Upper lobe of right lung (tissue), 1 donor: Measurements from ENCODE around the gene NMRK2. TPM values are rescaled to one million over a fixed set of nuclear protein-coding genes. Genes with fewer than 3 reads are reported as not detected.
"Not testable (repeated sequence)": the region's sequence is repeated elsewhere in the genome, so short reads cannot be mapped to it uniquely, and the experiment has no call there.

Experiments used
- ATAC-seq: fragments of 200-7000 bp; cut with Tn5 transposase; one replicate; pipeline ENCODE4 v1.9.1; 2020; ENCODE audit warnings: mild to moderate bottlenecking, moderate library complexity
- DNase-seq: peaks from one replicate; pipeline ENCODE4 v3.0.0-alpha.2; 2020
- H3K27ac ChIP-seq: fragments of 200-600 bp; one replicate; pipeline ENCODE4 v1.8.0; 2022
- H3K27me3 ChIP-seq: fragments of 200-600 bp; one replicate; pipeline ENCODE4 v1.8.0; 2022; ENCODE audit warnings: mild to moderate bottlenecking
- H3K36me3 ChIP-seq: fragments of 200-600 bp; one replicate; pipeline ENCODE4 v1.8.0; 2022
- H3K4me1 ChIP-seq: fragments of 200-600 bp; one replicate; pipeline ENCODE4 v1.8.0; 2022
- H3K4me3 ChIP-seq: fragments of 200-600 bp; one replicate; pipeline ENCODE4 v1.8.0; 2022; ENCODE audit warnings: mild to moderate bottlenecking
- H3K9me3 ChIP-seq: fragments of 200-600 bp; one replicate; pipeline ENCODE4 v1.8.0; 2022
- CTCF ChIP-seq: fragments of 200-600 bp; IDR thresholded peaks from one replicate; pipeline ENCODE4 v1.8.0; 2022; ENCODE audit warnings: antibody characterized with exemption
- intact Hi-C: fragments of 100-400 bp; cut with DNase I; formaldehyde crosslinking; loops from one replicate; pipeline ENCODE4 v1.11.0; 2022
- total RNA-seq: library from RNA; stranded (reverse); fragmentation: NEBNext Ultra II Directional; extraction: Animal tissue kit (Norgen Biotek cat#: 25700); gene quantifications from one replicate; pipeline ENCODE4 v1.2.1, GENCODE V29; 2021
- donor health status: DM: no; HTN: yes; CAD: no; lungs with severe emphysema.

NMRK2 gene
- total RNA-seq, 1 donor from 2014 or later: 1.6 TPM

GRCh38 chr19:3966051-3967017 lies 33.5 kb downstream of the NMRK2 start:
- Histone ChIP-seq H3K36me3 (peaks cover 59% of the 10 kb centered on the region), H3K4me1 (peaks cover 44% of the 10 kb centered on the region), H3K4me3 (no peak overlapping the region), H3K27ac (peak overlapping the region; percentile 17), H3K9me3 (no peaks in the 10 kb centered on the region), H3K27me3 (no peaks in the 10 kb centered on the region)
- DNase-seq (no peak), ATAC-seq (no peak)
- intact Hi-C loops: no loop called here
- no peak for TF ChIP-seq CTCF

- H3K9me3 ChIP-seq, intact Hi-C loops, DNase-seq, ATAC-seq, H3K27me3 ChIP-seq: not testable (repeated sequence)
- peak overlapping the region; percentile 88 for H3K27ac ChIP-seq
- peak overlapping the region; percentile 3 for H3K4me3 ChIP-seq
- H3K36me3 ChIP-seq: peaks cover 42% of the 10 kb centered on the region
- H3K4me1 ChIP-seq: peaks cover 47% of the 10 kb centered on the region
Measured at GRCh38 chr19:3967983-3968382, 35.1 kb downstream of the NMRK2 start.

- Histone ChIP-seq H3K36me3 (peaks cover 34% of the 10 kb centered on the region), H3K9me3 (no peaks in the 10 kb centered on the region), H3K27ac (peak overlapping the region; percentile 88), H3K4me1 (peaks cover 47% of the 10 kb centered on the region), H3K4me3 (peak overlapping the region; percentile 80), H3K27me3 (no peaks in the 10 kb centered on the region)
- DNase-seq (peak; percentile 82), ATAC-seq (peak; percentile 76)
- no peak for TF ChIP-seq CTCF
- intact Hi-C loops: no loop called here
Measured at GRCh38 chr19:3968556-3969434, 35.9 kb downstream of the NMRK2 start.

- Histone ChIP-seq H3K4me1 (peaks cover 47% of the 10 kb centered on the region), H3K4me3 (peak overlapping the region; percentile 80), H3K9me3 (no peaks in the 10 kb centered on the region), H3K27me3 (no peaks in the 10 kb centered on the region), H3K36me3 (peaks cover 26% of the 10 kb centered on the region), H3K27ac (peak overlapping the region; percentile 88)
- intact Hi-C loops: no loop called here
- no peak for TF ChIP-seq CTCF
- ATAC-seq (peak; percentile 0), DNase-seq (no peak)
Measured at GRCh38 chr19:3969435-3970312, 36.8 kb downstream of the NMRK2 start.

- Histone ChIP-seq H3K4me1 (peaks cover 47% of the 10 kb centered on the region), H3K9me3 (no peaks in the 10 kb centered on the region), H3K27ac (peak overlapping the region; percentile 88), H3K36me3 (peaks cover 26% of the 10 kb centered on the region), H3K27me3 (no peaks in the 10 kb centered on the region), H3K4me3 (peak overlapping the region; percentile 80)
- no peak for TF ChIP-seq CTCF
- intact Hi-C loops: no loop called here
- ATAC-seq: no peak
- no peak for DNase-seq
Measured at GRCh38 chr19:3970313-3970807, 37.5 kb downstream of the NMRK2 start.
